ENCODE results near the gene ITPR2.

ITPR2 gene

GRCh38 chr12:26566186-26566585 is 266.8 kb downstream of the ITPR2 start:
- no peak for TF ChIP-seq CTCF (conservative IDR thresholded peaks at IDR 0.05; ENCODE audit: low read depth, low read length)
- no peak overlapping the region for H3K4me3 ChIP-seq (ENCODE audit: low read length)
- DNase-seq (ENCODE audit: low read depth): no peak

GRCh38 chr12:26564391-26564790 is 268.6 kb downstream of the ITPR2 start:
- H3K4me3 ChIP-seq (ENCODE audit: low read length): no peak overlapping the region
- no peak for TF ChIP-seq CTCF (conservative IDR thresholded peaks at IDR 0.05; ENCODE audit: low read depth, low read length)
- DNase-seq (ENCODE audit: low read depth): no peak

GRCh38 chr12:26563552-26563951 is 269.4 kb downstream of the ITPR2 start:
- DNase-seq (ENCODE audit: low read depth): no peak
- no peak for TF ChIP-seq CTCF (conservative IDR thresholded peaks at IDR 0.05; ENCODE audit: low read depth, low read length)
- H3K4me3 ChIP-seq (ENCODE audit: low read length): no peak overlapping the region

GRCh38 chr12:26557326-26557725 is 275.7 kb downstream of the ITPR2 start:
- no peak for DNase-seq (ENCODE audit: low read depth)
- no peak for TF ChIP-seq CTCF (conservative IDR thresholded peaks at IDR 0.05; ENCODE audit: low read depth, low read length)
- no peak overlapping the region for H3K4me3 ChIP-seq (ENCODE audit: low read length)

- TF ChIP-seq CTCF (conservative IDR thresholded peaks at IDR 0.05; ENCODE audit: low read depth, low read length): no peak
- no peak overlapping the region for H3K4me3 ChIP-seq (ENCODE audit: low read length)
- no peak for DNase-seq (ENCODE audit: low read depth)
Measured at GRCh38 chr12:26556916-26557315, 276.1 kb downstream of the ITPR2 start.

GRCh38 chr12:26555139-26555538 is 277.9 kb downstream of the ITPR2 start:
- no peak for TF ChIP-seq CTCF (conservative IDR thresholded peaks at IDR 0.05; ENCODE audit: low read depth, low read length)
- no peak overlapping the region for H3K4me3 ChIP-seq (ENCODE audit: low read length)
- no peak for DNase-seq (ENCODE audit: low read depth)

- TF ChIP-seq CTCF (conservative IDR thresholded peaks at IDR 0.05; ENCODE audit: low read depth, low read length): no peak
- no peak overlapping the region for H3K4me3 ChIP-seq (ENCODE audit: low read length)
- DNase-seq (ENCODE audit: low read depth): no peak
Measured at GRCh38 chr12:26554332-26554731, 278.7 kb downstream of the ITPR2 start.

Data from retinal pigment epithelial cell (primary cell).